ENCODE measurements around the gene EPHX1.

DNA sequence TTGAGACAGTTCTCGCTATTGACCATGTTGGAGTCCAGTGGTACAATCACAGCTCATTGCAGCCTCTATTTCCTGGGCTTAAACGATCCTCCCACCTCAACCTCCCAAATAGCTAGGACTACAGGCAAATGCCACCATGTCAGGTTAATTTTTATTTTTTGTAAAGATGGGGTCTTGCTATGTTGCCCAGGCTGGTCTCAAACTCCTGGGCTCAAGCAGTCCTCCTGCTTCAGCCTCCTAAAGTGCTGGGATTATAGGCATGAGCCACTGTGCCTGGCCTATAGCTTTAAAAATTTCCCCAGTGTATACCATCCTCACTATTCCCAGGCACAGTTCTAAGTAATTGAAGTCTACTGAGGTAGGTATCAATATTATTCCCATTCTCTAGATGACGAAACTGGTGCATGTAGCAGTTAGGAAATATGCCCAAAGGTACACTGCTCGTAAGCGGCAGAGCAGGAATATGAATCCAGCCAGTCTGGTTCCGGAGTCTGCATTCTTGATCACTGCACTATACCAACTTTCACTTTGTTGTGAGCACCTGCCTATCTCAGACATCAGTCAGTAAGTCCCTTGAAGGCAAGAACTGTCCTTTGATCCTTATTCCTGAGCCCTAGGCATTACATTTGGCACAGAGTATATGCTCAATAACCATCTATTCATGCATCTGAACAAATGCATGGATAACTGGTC lies 43.8 kb upstream of the EPHX1 start:
- TF ChIP-seq POLR2A (IDR thresholded peaks at IDR 0.05) = no peak
- TF ChIP-seq, protein P1, sequence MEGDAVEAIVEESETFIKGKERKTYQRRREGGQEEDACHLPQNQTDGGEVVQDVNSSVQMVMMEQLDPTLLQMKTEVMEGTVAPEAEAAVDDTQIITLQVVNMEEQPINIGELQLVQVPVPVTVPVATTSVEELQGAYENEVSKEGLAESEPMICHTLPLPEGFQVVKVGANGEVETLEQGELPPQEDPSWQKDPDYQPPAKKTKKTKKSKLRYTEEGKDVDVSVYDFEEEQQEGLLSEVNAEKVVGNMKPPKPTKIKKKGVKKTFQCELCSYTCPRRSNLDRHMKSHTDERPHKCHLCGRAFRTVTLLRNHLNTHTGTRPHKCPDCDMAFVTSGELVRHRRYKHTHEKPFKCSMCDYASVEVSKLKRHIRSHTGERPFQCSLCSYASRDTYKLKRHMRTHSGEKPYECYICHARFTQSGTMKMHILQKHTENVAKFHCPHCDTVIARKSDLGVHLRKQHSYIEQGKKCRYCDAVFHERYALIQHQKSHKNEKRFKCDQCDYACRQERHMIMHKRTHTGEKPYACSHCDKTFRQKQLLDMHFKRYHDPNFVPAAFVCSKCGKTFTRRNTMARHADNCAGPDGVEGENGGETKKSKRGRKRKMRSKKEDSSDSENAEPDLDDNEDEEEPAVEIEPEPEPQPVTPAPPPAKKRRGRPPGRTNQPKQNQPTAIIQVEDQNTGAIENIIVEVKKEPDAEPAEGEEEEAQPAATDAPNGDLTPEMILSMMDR (IDR thresholded peaks at IDR 0.05) = no peak
- TF ChIP-seq POLR2AphosphoS5 (IDR thresholded peaks at IDR 0.05; ENCODE audit: insufficient read depth in 1 of 2, low read depth in 1 of 2) = peak in 1 of 2 donors; percentile 21

Data from vagina (tissue), 2 donors.